Measurements from ENCODE around the gene MAJIN. TPM values are rescaled to one million over a fixed set of nuclear protein-coding genes. Genes with fewer than 3 reads are reported as not detected.

MAJIN gene
- polyA plus RNA-seq, 3 donors, result not detected

- Histone ChIP-seq H2AFZ (ENCODE audit: insufficient read depth, low read depth, low read length, poor library complexity, severe bottlenecking) (no peak overlapping the region), H3K4me3 (replicated peaks in 1 of 3; ENCODE audit: low read depth in 2 of 3, low read length in 3 of 3) (no peak overlapping the region), H3K4me2 (replicated peaks; ENCODE audit: extremely low read depth, low read length, poor library complexity, severe bottlenecking) (no peak overlapping the region), H3K27ac (ENCODE audit: low read depth in 1 of 2, low read length in 2 of 2) (no peak overlapping the region), H3K9ac (ENCODE audit: insufficient read depth, low read length, poor library complexity, severe bottlenecking) (no peak overlapping the region), H3K27me3 (ENCODE audit: control insufficient read depth in 2 of 2, insufficient read depth in 2 of 2, low read length in 2 of 2) (no peaks in the 10 kb centered on the region), H4K20me1 (ENCODE audit: insufficient read depth, low read length) (peaks cover 19% of the 10 kb centered on the region), H3K79me2 (ENCODE audit: insufficient read depth, low read length) (peaks cover 16% of the 10 kb centered on the region), H3K36me3 (replicated peaks in 1 of 2; ENCODE audit: control insufficient read depth in 1 of 2, insufficient read depth in 2 of 2, low read length in 2 of 2) (peaks cover 0 to 1% of the 10 kb centered on the region in 2 donors), H3K4me1 (ENCODE audit: control insufficient read depth in 1 of 2, insufficient read depth in 2 of 2, low read length in 2 of 2) (peaks cover 30 to 35% of the 10 kb centered on the region in 2 donors), H3K9me3 (replicated peaks in 1 of 2; ENCODE audit: control insufficient read depth in 1 of 2, insufficient read depth in 1 of 2, low read length in 2 of 2) (no peaks in the 10 kb centered on the region)
- no peak overlapping the region for H3K4me3 Mint-ChIP-seq
- H3K27ac Mint-ChIP-seq, result no peak overlapping the region
- H3K4me1 Mint-ChIP-seq, result peaks cover 30% of the 10 kb centered on the region
- TF ChIP-seq CTCF (IDR thresholded peaks at IDR 0.05), result no peak
- DNase-seq, result no peak
- peaks cover 0 to 3% (median 0%) of the 10 kb centered on the region in 3 donors for H3K27me3 Mint-ChIP-seq (ENCODE audit: low read depth in 3 of 3)
- peaks cover under 1% of the 10 kb centered on the region in 2 donors for H3K36me3 Mint-ChIP-seq
- H3K9me3 Mint-ChIP-seq, result peaks cover 0 to 3% (median 0%) of the 10 kb centered on the region in 7 donors
- intact Hi-C loops (cut with micrococcal nuclease), result loop anchor here (5.0 kb wide), 2 partner anchors 108 to 203 kb away; partner anchors contain the start of genes SNX15 (in 2 of the 2), FAU (in 1 of the 2) and MRPL49 (in 1 of the 2)
- 100% methylated on average over 2 of the region's 8 CpGs for WGBS (ENCODE audit: insufficient coverage)
Measured at GRCh38 chr11:64919627-64920026, 52.3 kb downstream of the MAJIN start.

- peaks cover 27% of the 10 kb centered on the region for H3K4me1 Mint-ChIP-seq
- peak overlapping the region in 5 of 7 donors; percentile 20 to 84 (median 59) for H3K27ac Mint-ChIP-seq
- H3K4me2 ChIP-seq (replicated peaks; ENCODE audit: extremely low read depth, low read length, poor library complexity, severe bottlenecking), result peak overlapping the region; percentile 93
- H3K4me3 Mint-ChIP-seq, result peak overlapping the region; percentile 97 to 99
- peak overlapping the region in 1 of 3 experiments; percentile 84 for H3K4me3 ChIP-seq (replicated peaks in 1 of 3; ENCODE audit: low read depth in 2 of 3, low read length in 3 of 3)
- H3K27ac ChIP-seq (ENCODE audit: low read depth in 1 of 2, low read length in 2 of 2), result no peak overlapping the region
- intact Hi-C loops (cut with micrococcal nuclease), result loop anchor here (5.0 kb wide), 2 partner anchors 109 to 204 kb away; partner anchors contain the start of genes SNX15 (in 2 of the 2), FAU (in 1 of the 2) and MRPL49 (in 1 of the 2)
- H2AFZ ChIP-seq (ENCODE audit: insufficient read depth, low read depth, low read length, poor library complexity, severe bottlenecking), result peak overlapping the region; percentile 61
- peaks cover 24 to 26% of the 10 kb centered on the region in 2 donors for H3K4me1 ChIP-seq (ENCODE audit: control insufficient read depth in 1 of 2, insufficient read depth in 2 of 2, low read length in 2 of 2)
- H4K20me1 ChIP-seq (ENCODE audit: insufficient read depth, low read length), result peaks cover 28% of the 10 kb centered on the region
- H3K79me2 ChIP-seq (ENCODE audit: insufficient read depth, low read length), result peaks cover 16% of the 10 kb centered on the region
- no peak for TF ChIP-seq CTCF (IDR thresholded peaks at IDR 0.05)
- H3K27me3 ChIP-seq (ENCODE audit: control insufficient read depth in 2 of 2, insufficient read depth in 2 of 2, low read length in 2 of 2), result no peaks in the 10 kb centered on the region
- peaks cover 11 to 13% of the 10 kb centered on the region in 2 donors for H3K36me3 Mint-ChIP-seq
- no peaks in the 10 kb centered on the region for H3K9me3 ChIP-seq (replicated peaks in 1 of 2; ENCODE audit: control insufficient read depth in 1 of 2, insufficient read depth in 1 of 2, low read length in 2 of 2)
- 31% methylated on average over 3 of the region's 4 CpGs for WGBS (ENCODE audit: insufficient coverage)
- peaks cover 14 to 17% of the 10 kb centered on the region in 2 donors for H3K36me3 ChIP-seq (replicated peaks in 1 of 2; ENCODE audit: control insufficient read depth in 1 of 2, insufficient read depth in 2 of 2, low read length in 2 of 2)
- DNase-seq, result no peak
- peaks cover 0 to 2% (median 0%) of the 10 kb centered on the region in 3 donors for H3K27me3 Mint-ChIP-seq (ENCODE audit: low read depth in 3 of 3)
- H3K9me3 Mint-ChIP-seq, result peaks cover 0 to 3% (median 0%) of the 10 kb centered on the region in 7 donors
- no peak overlapping the region for H3K9ac ChIP-seq (ENCODE audit: insufficient read depth, low read length, poor library complexity, severe bottlenecking)
Measured at GRCh38 chr11:64918017-64918416, 53.9 kb downstream of the MAJIN start.
